ENCODE measurements around the gene MACROD2. TPM values are rescaled to one million over a fixed set of nuclear protein-coding genes. Genes with fewer than 3 reads are reported as not detected.

Gene MACROD2
- total and polyA plus RNA-seq, 2 of the 4 experiments (the other 2 are of a cell fraction) = not detected

DNA sequence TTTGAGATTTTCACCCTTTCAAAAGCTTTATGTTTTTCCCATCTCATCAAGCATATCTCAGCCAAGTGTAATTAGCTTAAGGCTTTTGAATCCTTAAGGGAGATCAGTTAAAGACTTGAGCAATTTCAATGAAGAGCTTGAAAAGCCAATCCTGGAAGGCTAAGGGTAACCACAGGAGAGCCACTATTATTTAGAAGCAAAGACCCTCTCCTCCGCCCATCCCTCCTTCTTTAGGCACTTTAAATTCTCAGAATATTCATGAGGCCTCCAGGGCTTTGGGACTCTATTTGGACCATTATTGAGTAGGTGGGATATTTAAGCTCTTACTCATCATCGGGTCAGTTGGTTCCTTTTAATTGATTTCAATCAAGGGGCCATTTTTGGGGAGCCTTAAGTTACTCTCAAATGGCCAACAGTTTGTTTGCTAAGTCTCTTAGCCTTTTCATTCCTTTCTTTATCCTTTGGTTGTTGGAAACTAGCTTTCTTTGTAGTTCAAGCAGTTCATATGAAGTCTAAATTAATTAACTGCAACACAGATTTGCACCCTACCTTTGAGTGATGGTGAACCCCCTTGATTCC lies 2010.7 kb downstream of the MACROD2 start:
- Histone ChIP-seq H2AK5ac (ENCODE audit: low read depth, low read length) (no peak overlapping the region), H3K14ac (replicated peaks; ENCODE audit: low read depth, low read length) (no peak overlapping the region), H3K9me3 (ENCODE audit: control insufficient read depth, insufficient read depth, low read length) (peaks cover 18% of the 10 kb centered on the region), H3K9ac (ENCODE audit: low read depth, low read length) (no peak overlapping the region), H2AK9ac (replicated peaks; ENCODE audit: low read depth, low read length, poor library complexity) (no peak overlapping the region), H4K5ac (ENCODE audit: low read depth, low read length) (no peak overlapping the region), H2BK5ac (ENCODE audit: low read depth, low read length, poor library complexity, severe bottlenecking) (no peak overlapping the region), H3K27me3 (ENCODE audit: control insufficient read depth, insufficient read depth, low read length) (no peaks in the 10 kb centered on the region), H4K20me1 (ENCODE audit: insufficient read depth, low read length) (no peaks in the 10 kb centered on the region), H3K9me1 (ENCODE audit: insufficient read depth, low read length) (no peaks in the 10 kb centered on the region), H2AFZ (replicated peaks; ENCODE audit: low read length, poor library complexity) (no peak overlapping the region), H4K8ac (ENCODE audit: low read depth in 2 of 2, low read length in 2 of 2) (no peak overlapping the region), H3K4me1 (ENCODE audit: control insufficient read depth, insufficient read depth, low read length) (no peaks in the 10 kb centered on the region), H2BK15ac (ENCODE audit: low read depth, low read length) (no peak overlapping the region), H3K56ac (ENCODE audit: extremely low read depth, insufficient read depth, low read length) (no peak overlapping the region), H3K27ac (ENCODE audit: insufficient read depth, low read length) (no peak overlapping the region), H3K4me3 (ENCODE audit: insufficient read depth, low read depth, low read length) (no peak overlapping the region), H3K18ac (ENCODE audit: low read depth, low read length) (no peak overlapping the region), H3K23ac (ENCODE audit: low read depth, low read length) (no peak overlapping the region), H3K4me2 (ENCODE audit: low read depth, low read length) (no peak overlapping the region), H2BK20ac (ENCODE audit: low read depth, low read length) (no peak overlapping the region), H3K36me3 (ENCODE audit: control insufficient read depth, insufficient read depth, low read length) (no peaks in the 10 kb centered on the region), H2BK120ac (ENCODE audit: low read depth, low read length) (no peak overlapping the region), H3K79me1 (ENCODE audit: low read depth in 1 of 2, low read length in 2 of 2) (no peaks in the 10 kb centered on the region), H3K4ac (ENCODE audit: low read depth, low read length) (no peak overlapping the region), H4K91ac (ENCODE audit: insufficient read depth, low read depth, low read length) (no peak overlapping the region)
- no peak for ATAC-seq (ENCODE audit: low read depth)
- TF ChIP-seq MAFK (IDR thresholded peaks at IDR 0.05; ENCODE audit: low read depth, low read length) = no peak
- TF ChIP-seq NFE2L2 (IDR thresholded peaks at IDR 0.05; ENCODE audit: low read depth, low read length) = no peak
- TF ChIP-seq CHD1 (IDR thresholded peaks at IDR 0.05; ENCODE audit: low read depth, low read length) = no peak
- no peak for TF ChIP-seq SMC3 (IDR thresholded peaks at IDR 0.05; ENCODE audit: low read depth, low read length)
- no peak for TF ChIP-seq CTCF (conservative IDR thresholded peaks at IDR 0.05; ENCODE audit: low read depth, low read length)
- TF ChIP-seq, protein P1, sequence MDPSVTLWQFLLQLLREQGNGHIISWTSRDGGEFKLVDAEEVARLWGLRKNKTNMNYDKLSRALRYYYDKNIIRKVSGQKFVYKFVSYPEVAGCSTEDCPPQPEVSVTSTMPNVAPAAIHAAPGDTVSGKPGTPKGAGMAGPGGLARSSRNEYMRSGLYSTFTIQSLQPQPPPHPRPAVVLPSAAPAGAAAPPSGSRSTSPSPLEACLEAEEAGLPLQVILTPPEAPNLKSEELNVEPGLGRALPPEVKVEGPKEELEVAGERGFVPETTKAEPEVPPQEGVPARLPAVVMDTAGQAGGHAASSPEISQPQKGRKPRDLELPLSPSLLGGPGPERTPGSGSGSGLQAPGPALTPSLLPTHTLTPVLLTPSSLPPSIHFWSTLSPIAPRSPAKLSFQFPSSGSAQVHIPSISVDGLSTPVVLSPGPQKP (IDR thresholded peaks at IDR 0.05; ENCODE audit: borderline replicate concordance, low read depth, low read length) = no peak
- no peak for TF ChIP-seq MXI1 (IDR thresholded peaks at IDR 0.05; ENCODE audit: borderline replicate concordance, low read depth, low read length)
- TF ChIP-seq BHLHE40 (IDR thresholded peaks at IDR 0.05; ENCODE audit: low read depth, low read length) = no peak
- TF ChIP-seq POLR2A (IDR thresholded peaks at IDR 0.05; ENCODE audit: low read depth, low read length) = no peak
- ChIA-PET CTCF (no interaction called here), POLR2A (ENCODE audit: unreplicated experiment) (no interaction called here)
- in situ Hi-C loops (cut with MboI; ENCODE audit: low sequenced_read_pairs) (no loop called here), dilution Hi-C loops (cut with HindIII; ENCODE audit: low sequenced_read_pairs, unreplicated experiment) (no loop called here), intact Hi-C loops (cut with micrococcal nuclease) (no loop called here)
- no CpG with 5 or more reads among the region's 2 CpGs for WGBS, 2 experiments (ENCODE audit: extremely low coverage in 2 of 2, insufficient read length in 1 of 2)
- DNase-seq = no peak
- no TSS peak for BruUV-seq (replicated peaks)

Data from IMR-90 (cell line).